Daoy (cell line): ENCODE results near the gene PPEF1. TPM values are rescaled to one million over a fixed set of nuclear protein-coding genes. Genes with fewer than 3 reads are reported as not detected.

ENCODE experiments used
- total RNA-seq: library from RNA; depleted of rRNA; stranded (reverse); fragments of >200 nt; shearing (Covaris generic); gene quantifications from 2 replicates; pipeline ENCODE4 v1.2.3, GENCODE V29; 2014; rRNA removed

PPEF1 gene
- total RNA-seq, 1 experiment from 2014 or later, result 0.80 TPM

Other genes with a start within 250 kb of the PPEF1 start
- gene RS1, start 35.5 kb upstream of the PPEF1 start, total RNA-seq, result not detected in 2 replicates